Activated CD4-positive, alpha-beta T cell treated with anti-CD3 and anti-CD28 coated beads for 24 hours (primary cell): ENCODE measurements around the gene RAD51B.

ENCODE experiments used
- DNase-seq, 2 donors: peaks; one replicate each; pipeline ENCODE4 v3.0.0-alpha.2; 2020; ENCODE audit warnings: low read depth in 2 of 2

The RAD51B gene

DNA sequence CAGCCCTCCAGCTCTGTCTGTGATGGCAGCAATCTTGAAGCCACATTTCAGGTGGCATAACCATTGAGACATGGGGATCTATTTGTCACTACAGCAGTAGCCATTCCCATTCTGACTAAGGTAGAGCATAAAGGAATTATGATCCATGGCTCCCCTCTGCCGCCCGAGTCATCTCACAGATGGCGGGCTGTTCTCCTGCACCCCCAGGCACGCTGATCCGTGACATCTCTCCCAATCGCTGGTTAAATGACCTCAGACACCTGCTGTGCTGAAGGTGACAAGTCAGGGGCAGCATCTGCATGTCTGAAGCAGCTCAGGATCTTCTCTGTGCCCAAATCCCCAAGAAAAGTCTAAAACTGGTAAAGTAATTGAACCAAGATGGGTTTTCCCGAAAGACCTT is 849.0 kb downstream of the RAD51B start:
- DNase-seq = no peak

- DNase-seq = no peak
These were observed 849.5 kb downstream of the RAD51B start for GRCh38 chr14:68669111-68669511.

DNA sequence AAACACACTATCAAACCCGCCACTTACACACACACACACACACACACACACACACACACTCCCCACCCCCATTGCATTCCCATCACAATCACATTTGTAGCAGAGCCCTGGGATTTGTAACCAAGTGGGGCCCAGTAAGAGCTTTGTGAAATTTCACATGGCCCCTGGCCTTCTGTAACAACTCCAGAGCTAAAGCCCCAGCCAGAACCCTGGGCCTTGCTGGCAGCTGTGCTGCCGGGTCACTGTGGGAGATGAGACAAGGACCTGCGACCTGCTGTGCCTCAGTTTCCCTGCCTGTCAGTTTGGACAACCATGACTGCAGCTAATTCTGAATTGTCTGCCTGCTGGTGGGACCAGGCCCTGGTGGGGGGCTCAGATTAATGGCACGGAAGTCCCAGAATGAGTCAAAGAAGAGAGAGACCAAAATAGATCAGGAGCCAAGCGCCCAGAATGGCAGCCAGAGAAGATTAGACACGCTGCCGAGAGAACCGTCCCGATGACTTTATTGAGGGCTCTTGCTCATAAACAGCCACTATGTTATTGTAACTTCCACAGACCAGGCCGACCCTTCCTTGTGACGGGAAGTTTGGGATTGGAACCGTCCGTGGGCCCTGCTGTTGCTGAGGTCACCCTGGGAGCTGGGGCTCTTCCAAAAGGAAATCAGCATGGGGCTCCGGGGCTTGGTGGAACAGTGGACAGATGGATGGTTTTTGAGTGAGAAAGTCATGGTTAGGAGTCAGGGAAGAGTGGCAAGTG is 850.2 kb downstream of the RAD51B start:
- no peak for DNase-seq

GRCh38 chr14:68670359-68670715 is 850.8 kb downstream of the RAD51B start:
- no peak for DNase-seq

- DNase-seq = no peak
These were observed 852.3 kb downstream of the RAD51B start for GRCh38 chr14:68671909-68672308.

GRCh38 chr14:68672609-68673285 is 853.2 kb downstream of the RAD51B start:
- DNase-seq = no peak

- DNase-seq = no peak
These were observed 853.9 kb downstream of the RAD51B start for GRCh38 chr14:68673464-68673863.

DNA sequence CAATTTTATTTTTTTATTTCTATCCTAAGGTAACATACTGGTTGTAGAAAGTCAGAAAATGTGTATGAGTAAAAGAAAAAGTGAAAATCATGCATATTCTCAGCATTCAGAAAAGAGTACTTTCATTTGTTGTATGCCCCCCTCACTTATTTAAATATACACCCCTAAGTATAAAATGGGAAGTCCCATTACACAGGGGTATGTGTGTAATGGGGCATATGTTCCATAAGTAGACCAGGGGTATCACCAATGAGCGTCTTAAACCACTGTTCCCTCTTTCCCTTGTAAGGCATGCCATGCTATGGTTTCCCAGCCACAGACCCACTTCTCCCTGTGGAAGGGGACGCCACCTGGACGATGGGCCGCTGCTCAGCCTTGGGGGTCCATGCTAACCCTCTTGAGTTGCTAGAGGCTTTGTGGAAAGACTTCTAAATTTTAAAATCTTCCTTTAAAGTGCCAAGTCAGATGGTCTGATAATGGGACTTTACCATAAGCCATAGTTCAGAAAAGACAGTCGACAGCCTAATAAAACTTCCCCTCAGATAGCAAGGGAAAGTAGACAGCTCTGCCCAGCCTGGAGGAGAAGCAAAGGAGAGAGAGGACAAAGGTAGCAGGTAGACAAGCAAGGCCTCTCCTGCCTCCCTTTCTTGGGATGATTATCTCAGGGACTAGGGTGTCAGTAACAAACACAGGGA is 855.1 kb downstream of the RAD51B start:
- no peak for DNase-seq

DNA sequence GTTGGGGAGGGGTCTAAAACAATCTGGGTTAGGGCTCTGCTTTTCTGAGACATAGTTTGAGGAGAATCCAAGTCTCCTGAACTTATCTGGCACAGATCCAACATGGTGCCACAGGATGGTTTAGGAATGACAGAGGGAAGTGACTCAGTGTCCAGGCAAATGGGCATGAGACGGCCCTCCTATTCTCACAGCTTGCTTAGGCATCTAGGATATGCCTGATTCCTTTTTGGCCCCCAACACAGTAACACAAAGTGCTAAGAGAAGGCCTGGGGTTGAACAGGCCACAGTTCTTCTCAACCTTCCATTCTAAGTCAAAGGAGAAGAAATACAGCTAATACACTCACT is 855.6 kb downstream of the RAD51B start:
- DNase-seq = no peak

- DNase-seq = no peak
These were observed 856.9 kb downstream of the RAD51B start for GRCh38 chr14:68676511-68676943.

DNA sequence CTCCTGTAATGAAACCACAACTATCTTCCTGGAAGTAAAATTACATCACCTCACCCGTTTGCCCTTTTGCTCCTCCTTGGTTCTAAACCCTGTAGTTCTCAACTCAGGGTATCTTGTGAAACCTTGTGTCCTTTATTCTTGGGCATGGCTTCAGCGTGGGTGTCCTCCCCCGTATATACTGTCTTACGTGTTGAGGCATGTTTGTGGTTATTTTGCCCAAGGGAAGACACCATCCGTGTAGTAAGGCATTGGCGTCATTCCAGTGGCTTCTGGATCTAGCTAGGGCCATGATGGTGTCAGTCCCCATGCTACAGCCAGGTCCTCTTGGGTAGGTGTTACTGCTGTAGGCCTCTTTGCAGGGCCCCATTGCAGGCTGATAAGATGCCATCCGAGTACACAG is 857.9 kb downstream of the RAD51B start:
- DNase-seq = no peak

DNA sequence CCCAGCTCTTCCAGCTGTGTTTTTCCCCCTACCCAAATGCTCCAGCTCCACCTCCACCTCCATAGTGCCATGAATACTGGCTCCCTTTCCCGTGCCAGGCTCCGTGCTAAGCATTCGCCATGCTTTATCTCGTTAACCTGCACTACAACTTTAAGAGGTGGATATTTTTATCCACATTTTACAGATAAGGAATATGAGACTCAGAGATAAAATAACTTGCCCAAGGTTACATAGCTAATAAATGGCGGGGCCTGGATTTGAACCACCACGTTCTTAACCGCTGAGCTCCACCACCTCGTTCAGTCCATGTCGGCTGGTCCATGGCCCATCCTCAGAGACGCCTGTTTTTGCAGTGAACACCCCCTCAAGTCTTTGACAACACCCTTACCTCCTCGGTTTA is 858.3 kb downstream of the RAD51B start:
- no peak for DNase-seq

DNA sequence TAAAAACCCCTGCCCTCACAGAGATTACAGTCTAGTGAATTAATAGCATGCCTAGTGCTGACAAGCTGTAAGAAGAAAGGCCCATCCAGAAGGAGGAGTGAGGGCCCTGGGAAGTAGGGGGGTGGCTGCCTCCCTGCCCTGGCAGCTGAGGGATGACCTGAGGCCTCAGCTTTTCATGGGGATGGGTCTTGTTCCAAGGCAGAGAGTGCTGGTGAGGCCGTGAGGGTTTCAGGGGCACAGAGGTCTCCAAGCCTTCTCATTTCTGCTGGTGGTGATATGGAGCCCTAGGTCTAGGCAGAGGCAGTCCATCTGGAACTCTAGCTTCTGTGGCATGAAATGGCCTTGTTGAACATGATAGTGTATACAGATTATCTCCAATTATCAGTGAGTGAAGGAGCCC is 858.9 kb downstream of the RAD51B start:
- no peak for DNase-seq

- DNase-seq = no peak
These were observed 859.7 kb downstream of the RAD51B start for GRCh38 chr14:68679301-68679700.

- no peak for DNase-seq
These were observed 860.3 kb downstream of the RAD51B start for GRCh38 chr14:68679746-68680467.

DNA sequence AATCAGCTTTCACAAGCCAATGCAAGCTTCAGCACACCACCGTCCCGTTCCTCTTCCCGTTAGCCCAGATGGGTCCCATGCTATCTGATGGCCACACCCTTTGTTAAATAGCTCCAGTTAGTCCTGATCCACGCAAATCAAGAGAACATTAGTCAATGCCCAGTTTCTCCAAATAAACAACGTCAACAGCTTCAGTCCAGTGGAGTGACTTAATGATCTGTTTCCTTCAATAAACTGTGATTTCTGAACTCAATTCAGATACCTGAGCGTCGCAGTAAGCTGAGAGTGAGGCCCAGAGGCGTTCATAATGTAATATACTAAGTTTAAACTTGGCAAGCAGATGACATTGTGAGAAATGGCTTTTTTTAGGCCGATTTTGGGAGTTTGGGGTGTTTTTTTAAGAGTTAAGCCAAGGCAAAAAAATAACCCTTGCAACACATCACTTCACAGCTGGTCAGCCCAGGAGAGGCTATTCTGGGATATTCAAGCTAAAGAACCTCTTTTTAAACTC is 861.0 kb downstream of the RAD51B start:
- DNase-seq = no peak

DNA sequence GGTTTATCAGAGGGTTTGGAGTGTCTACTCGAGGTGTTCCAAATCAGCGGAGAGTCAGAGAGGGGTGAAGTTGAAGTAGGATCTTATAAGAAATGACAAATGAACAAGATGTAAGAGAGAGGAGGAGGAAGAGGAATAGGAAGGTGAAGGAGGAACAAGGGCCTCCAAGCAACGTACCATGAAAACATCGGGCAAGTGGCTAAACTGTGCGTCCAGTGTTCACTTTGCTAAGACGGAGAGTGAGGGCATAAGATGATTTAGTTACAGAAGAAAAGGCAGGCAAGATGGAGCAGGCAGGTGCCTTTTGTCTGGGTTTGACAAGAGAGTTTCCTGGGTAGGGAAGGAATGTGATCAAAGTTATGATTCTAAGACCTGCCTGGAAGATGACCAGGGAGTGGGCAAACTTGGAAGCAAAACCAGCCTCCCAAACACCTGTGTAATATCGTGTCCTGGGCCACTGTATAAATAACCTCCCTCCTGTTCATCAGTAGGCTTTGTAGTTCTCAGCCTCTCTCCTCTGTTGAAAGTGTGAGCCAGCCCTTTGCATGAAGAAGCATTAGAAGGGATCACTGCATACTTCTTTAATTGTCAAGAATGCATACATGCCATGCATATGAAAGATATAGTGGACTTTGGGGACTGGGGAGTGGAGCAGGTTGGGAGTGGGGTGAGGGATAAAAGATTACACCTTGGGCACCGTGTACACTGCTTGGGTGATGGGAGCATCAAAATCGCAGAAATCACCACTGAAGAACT is 861.9 kb downstream of the RAD51B start:
- no peak for DNase-seq

DNA sequence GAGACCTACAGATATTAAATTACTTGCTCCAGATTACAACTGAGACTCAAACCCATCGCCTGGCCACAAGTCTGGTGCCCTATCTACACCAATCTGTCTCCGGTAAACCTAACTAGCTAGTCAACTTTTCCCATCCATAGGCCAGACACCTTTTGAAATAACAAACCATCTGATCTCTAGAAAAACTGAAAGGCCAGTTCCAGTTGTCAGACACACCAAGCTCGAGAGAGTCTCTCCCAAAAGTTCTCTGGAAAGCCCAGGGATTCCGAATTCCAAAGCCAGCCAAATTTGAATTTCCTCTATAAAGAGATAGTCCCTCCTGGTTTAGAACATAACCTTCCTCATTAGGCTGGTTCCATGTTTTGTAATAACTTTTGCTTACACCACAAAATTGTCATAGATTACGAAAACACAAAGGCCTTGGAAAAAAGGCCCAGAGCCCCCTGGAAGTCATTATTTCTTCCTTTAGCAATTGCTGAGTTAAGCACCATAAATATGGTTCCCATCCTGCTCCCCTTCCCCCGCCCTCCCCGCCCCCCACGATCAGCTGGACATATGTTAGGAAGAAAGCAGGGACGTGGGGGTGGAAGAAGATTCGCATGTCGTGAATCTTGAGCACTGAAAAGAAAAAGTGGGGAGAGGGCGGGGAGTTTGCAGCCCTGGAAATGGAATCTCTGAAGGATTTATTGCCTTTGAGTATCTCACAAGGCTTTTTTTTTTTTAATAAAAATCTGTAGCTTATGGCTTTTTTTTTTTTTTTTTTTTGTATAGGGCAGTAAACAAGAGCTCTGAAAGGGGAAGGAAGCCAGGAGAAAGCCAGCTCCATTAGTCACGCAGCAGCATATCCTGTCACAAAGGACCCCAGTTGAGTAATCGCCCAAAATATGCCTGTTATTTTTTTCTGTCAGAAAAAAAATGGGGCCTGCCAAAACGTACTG is 862.9 kb downstream of the RAD51B start:
- DNase-seq = no peak

DNA sequence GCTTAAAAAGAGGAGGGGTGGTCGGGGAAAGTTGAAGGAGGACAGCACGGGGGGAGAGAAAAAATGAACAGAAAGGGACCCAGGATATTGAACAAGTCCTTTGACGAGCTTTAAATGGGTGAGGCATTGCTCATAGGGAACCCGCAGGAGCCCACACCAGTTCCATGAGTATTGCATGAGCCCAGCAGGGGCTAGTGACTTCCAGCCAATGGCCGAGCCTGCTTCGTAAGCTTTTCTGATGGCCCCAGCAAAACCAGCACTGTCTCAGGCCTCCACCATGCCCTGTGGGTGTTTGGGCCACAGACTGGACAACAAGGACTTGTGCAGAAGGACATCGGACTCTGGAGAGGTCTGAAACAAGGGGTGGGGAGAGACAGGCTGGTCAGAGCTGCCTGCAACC is 863.7 kb downstream of the RAD51B start:
- no peak for DNase-seq
